DOHH2 (cell line): ENCODE results near the gene PRELID2.
"Not testable (repeated sequence)": the region's sequence is repeated elsewhere in the genome, so short reads cannot be mapped to it uniquely, and the experiment has no call there.

Experiments
- H3F3A ChIP-seq: fragments of 200-600 bp; sonication (generic), shearing (Covaris generic); 2 replicates; pipeline ENCODE4 v1.6.0; 2016; ENCODE audit warnings: antibody characterized with exemption, mild to moderate bottlenecking; ENCODE audit not compliant: control insufficient read depth, insufficient read depth
- H3K27ac ChIP-seq: fragments of 200-600 bp; sonication (generic); 2 replicates; pipeline ENCODE4 v1.5.1; 2014; ENCODE audit warnings: low read depth, mild to moderate bottlenecking, low read length, moderate library complexity
- H3K27me3 ChIP-seq: fragments of 200-600 bp; sonication (generic); 2 replicates; pipeline ENCODE4 v1.6.1; 2014; ENCODE audit warnings: mild to moderate bottlenecking, low read length, mixed read lengths; ENCODE audit not compliant: control insufficient read depth
- H3K36me3 ChIP-seq: fragments of 200-600 bp; sonication (generic); 2 replicates; pipeline ENCODE4 v1.6.1; 2014; ENCODE audit warnings: mild to moderate bottlenecking, low read length, moderate library complexity, mixed read lengths; ENCODE audit not compliant: control insufficient read depth
- H3K4me1 ChIP-seq: fragments of 200-600 bp; sonication (generic); 2 replicates; pipeline ENCODE4 v1.6.1; 2014; ENCODE audit warnings: mild to moderate bottlenecking, low read length, mixed read lengths; ENCODE audit not compliant: control insufficient read depth
- H3K4me2 ChIP-seq: fragments of 200-600 bp; sonication (generic); 2 replicates; pipeline ENCODE4 v1.6.0; 2014; ENCODE audit warnings: mild to moderate bottlenecking, low read length, moderate library complexity
- H3K4me3 ChIP-seq: fragments of 200-600 bp; sonication (generic); 2 replicates; pipeline ENCODE4 v1.5.1; 2014; ENCODE audit warnings: mild to moderate bottlenecking, low read length, mixed read lengths
- H3K79me2 ChIP-seq: fragments of 200-600 bp; sonication (generic); 2 replicates; pipeline ENCODE4 v1.6.1; 2014; ENCODE audit warnings: mild to moderate bottlenecking, low read length, mixed read lengths; ENCODE audit not compliant: control insufficient read depth
- H3K9me2 ChIP-seq: fragments of 200-600 bp; sonication (generic); replicated peaks from 2 replicates; pipeline ENCODE4 v1.6.1; 2014; ENCODE audit warnings: mild to moderate bottlenecking, low read length, mixed read lengths; ENCODE audit not compliant: control insufficient read depth
- H3K9me3 ChIP-seq: fragments of 200-600 bp; sonication (generic); 2 replicates; pipeline ENCODE4 v1.6.1; 2014; ENCODE audit warnings: antibody characterized with exemption, low read length, mixed read lengths; ENCODE audit not compliant: control insufficient read depth, insufficient read depth
- H4K20me1 ChIP-seq: fragments of 200-600 bp; sonication (generic); 2 replicates; pipeline ENCODE4 v1.6.0; 2014; ENCODE audit warnings: low read depth, mild to moderate bottlenecking, antibody characterized with exemption, low read length, moderate library complexity; ENCODE audit not compliant: control insufficient read depth, insufficient read depth
- CTCF ChIP-seq: fragments of 200-600 bp; sonication (generic); IDR thresholded peaks from one replicate; pipeline ENCODE4 v1.5.1; 2014; ENCODE audit warnings: antibody characterized with exemption, mild to moderate bottlenecking, low read depth, low read length; ENCODE audit not compliant: poor library complexity, severe bottlenecking
- EZH2phosphoT487 ChIP-seq: fragments of 200-600 bp; sonication (generic); IDR thresholded peaks from 2 replicates; pipeline ENCODE4 v1.6.1; 2017; ENCODE audit warnings: borderline replicate concordance, mild to moderate bottlenecking, antibody characterized with exemption, low read length, moderate library complexity, mixed read lengths

PRELID2 gene

GRCh38 chr5:145737578-145737977 is 97.6 kb downstream of the PRELID2 start:
- Histone ChIP-seq H3K4me2 (no peak overlapping the region), H3F3A (no peaks in the 10 kb centered on the region), H3K79me2 (no peaks in the 10 kb centered on the region), H3K9me3 (no peaks in the 10 kb centered on the region), H3K27me3 (no peaks in the 10 kb centered on the region), H3K27ac (no peak overlapping the region), H3K9me2 (no peaks in the 10 kb centered on the region), H4K20me1 (no peaks in the 10 kb centered on the region), H3K4me3 (no peak overlapping the region), H3K36me3 (no peaks in the 10 kb centered on the region), H3K4me1 (no peaks in the 10 kb centered on the region)
- no peak for TF ChIP-seq EZH2phosphoT487
- TF ChIP-seq CTCF: no peak

GRCh38 chr5:145729956-145730355 is 105.2 kb downstream of the PRELID2 start:
- not testable (repeated sequence) for H4K20me1 ChIP-seq, H3K27ac ChIP-seq, H3K4me2 ChIP-seq, H3K9me2 ChIP-seq, H3K9me3 ChIP-seq, H3K4me3 ChIP-seq, H3K27me3 ChIP-seq, H3K4me1 ChIP-seq, H3K36me3 ChIP-seq, H3F3A ChIP-seq, H3K79me2 ChIP-seq

GRCh38 chr5:145723516-145723915 is 111.6 kb downstream of the PRELID2 start:
- Histone ChIP-seq H3K27me3 (no peaks in the 10 kb centered on the region), H3K4me1 (no peaks in the 10 kb centered on the region), H3K9me3 (no peaks in the 10 kb centered on the region), H4K20me1 (no peaks in the 10 kb centered on the region), H3K4me2 (no peak overlapping the region), H3K27ac (no peak overlapping the region), H3K9me2 (no peaks in the 10 kb centered on the region), H3K79me2 (no peaks in the 10 kb centered on the region), H3K4me3 (no peak overlapping the region), H3K36me3 (no peaks in the 10 kb centered on the region), H3F3A (no peaks in the 10 kb centered on the region)
- TF ChIP-seq CTCF (no peak), EZH2phosphoT487 (no peak)

GRCh38 chr5:145718956-145719355 is 116.2 kb downstream of the PRELID2 start:
- H3K9me2 ChIP-seq: no peaks in the 10 kb centered on the region
- no peaks in the 10 kb centered on the region for H3F3A ChIP-seq
- H3K4me3 ChIP-seq: no peak overlapping the region
- H3K4me2 ChIP-seq: no peak overlapping the region
- no peaks in the 10 kb centered on the region for H3K79me2 ChIP-seq
- H4K20me1 ChIP-seq: no peaks in the 10 kb centered on the region
- no peaks in the 10 kb centered on the region for H3K36me3 ChIP-seq
- H3K9me3 ChIP-seq: no peaks in the 10 kb centered on the region
- no peaks in the 10 kb centered on the region for H3K4me1 ChIP-seq
- TF ChIP-seq EZH2phosphoT487: no peak
- TF ChIP-seq CTCF: no peak
- no peak overlapping the region for H3K27ac ChIP-seq
- no peaks in the 10 kb centered on the region for H3K27me3 ChIP-seq
